Hematopoietic multipotent progenitor cell treated with erythropoietin and hydrocortisone succinate and interleukin-3 and kit ligand, for 17 days (in vitro differentiated cells): ENCODE results near the gene TNIP1.

Source experiments
- DNase-seq: peaks from one replicate; pipeline ENCODE4 v3.0.0-alpha.2; 2015; ENCODE audit warnings: low spot score

Gene TNIP1

DNA sequence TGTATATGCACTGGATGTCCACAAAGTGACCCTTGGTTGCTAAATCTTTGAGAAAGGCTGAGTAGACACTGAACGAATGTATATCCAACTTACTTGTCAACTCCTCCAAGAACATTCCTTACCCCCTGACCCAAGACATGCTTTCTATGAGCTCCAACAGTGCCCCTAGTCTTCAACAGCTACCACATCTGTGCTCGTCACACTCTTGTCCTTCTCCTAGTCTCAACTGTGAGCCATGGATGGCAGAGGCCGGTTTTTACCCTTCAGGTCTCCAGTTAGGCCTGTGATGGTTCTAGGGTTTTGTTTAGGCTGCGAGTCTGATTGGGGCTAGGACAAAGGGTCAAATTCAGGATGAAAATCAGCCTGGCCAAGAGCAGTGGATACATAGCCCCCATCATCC lies 79.4 kb downstream of the TNIP1 start:
- DNase-seq, result no peak

DNA sequence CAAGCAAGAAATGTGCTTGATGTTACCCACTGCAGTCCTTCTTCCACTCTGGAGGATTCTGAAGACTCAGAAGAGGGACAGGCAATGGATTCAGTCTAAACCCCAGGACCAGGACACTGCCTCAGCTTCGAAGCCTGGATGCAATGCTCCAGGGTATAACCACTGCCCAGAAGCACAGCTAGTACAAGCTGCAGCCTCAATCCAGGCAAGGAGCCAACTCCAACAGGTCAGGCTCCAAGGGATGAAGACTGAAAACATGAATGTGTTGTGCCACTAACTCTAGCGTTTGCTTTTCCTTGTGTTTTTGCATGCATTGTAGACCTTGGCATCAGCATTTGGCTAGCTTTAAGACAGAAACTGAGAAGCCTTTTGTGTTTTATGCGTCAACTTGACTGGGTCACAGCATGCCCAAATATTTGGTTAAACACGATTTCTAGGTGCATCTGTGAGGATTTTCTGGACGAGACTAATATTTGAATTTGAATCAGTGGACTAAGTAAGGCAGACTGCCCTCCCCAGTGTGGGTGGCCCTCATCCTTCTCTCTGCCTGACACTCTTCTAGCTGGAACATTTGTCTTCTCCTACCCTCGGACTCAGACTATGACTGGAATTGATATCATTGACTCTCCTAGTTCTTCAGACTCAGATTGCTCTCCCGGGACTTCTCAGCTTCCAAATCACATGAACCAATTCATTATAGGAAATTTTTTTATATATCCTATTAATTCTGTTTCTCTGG lies 81.0 kb downstream of the TNIP1 start:
- no peak for DNase-seq

DNA sequence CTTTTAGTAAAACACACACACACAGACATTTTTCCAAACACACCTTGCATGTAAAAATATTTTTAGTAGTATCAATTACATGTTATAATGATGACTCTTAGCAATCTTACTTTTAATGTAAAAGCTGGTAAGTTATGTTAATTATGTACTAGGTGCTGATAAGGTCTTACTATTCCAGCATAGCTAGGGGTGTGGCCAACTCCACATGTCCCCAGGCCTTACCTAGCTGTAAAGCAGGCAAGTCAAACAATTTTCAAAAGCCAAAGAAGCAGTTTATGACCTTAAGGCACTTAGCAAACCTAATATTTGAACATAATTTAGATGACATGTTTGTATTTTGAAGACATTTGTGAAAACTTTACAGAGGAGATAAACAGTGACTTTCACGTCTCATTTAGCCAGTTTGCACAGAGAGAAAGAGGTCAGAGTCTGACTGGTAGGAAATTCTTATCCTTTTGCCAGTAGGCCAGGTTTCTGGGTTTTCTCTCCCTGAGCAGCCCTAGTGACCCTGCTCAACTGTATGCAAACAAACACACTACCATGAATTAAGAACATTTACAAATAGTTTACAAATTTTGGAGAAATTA lies 86.9 kb downstream of the TNIP1 start:
- no peak for DNase-seq

DNA sequence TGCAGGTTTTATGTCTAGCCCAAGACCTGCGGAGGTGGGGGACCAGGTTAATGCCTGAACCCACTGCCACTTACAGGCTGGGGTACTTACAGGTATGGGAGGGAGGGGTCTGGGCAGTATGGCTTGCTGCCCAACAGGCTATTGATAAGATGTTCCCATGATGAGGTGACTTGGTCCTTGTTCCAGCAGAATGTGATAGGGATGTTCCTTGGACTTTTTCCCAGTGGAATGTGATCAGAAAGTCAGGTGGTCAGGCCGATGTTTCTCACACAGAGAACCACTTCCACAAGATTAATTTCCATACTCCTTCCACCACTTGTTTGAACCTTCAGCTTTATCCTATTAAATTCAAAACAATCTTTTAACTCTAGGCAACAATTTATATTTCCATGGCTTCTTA lies 87.4 kb downstream of the TNIP1 start:
- DNase-seq, result no peak

DNA sequence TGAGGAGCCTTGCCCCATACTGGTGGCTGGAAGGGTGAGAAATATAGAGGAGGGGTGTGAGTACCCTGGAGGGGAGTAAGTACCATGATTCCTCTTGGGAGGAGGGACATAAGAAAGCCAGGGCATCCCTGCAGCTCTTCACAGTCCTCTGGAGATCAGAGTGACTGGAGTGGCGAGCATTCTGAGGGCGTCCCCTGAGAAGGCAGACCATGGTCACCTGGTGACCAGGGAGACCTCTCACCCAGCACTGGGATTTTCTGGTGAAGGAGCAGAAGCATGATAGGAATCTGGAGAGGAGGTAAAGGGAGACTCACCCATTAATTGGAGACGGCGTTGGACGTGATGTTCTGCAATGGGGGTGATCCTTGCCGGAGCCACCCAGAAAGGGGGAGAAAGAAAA lies 88.1 kb downstream of the TNIP1 start:
- no peak for DNase-seq

DNA sequence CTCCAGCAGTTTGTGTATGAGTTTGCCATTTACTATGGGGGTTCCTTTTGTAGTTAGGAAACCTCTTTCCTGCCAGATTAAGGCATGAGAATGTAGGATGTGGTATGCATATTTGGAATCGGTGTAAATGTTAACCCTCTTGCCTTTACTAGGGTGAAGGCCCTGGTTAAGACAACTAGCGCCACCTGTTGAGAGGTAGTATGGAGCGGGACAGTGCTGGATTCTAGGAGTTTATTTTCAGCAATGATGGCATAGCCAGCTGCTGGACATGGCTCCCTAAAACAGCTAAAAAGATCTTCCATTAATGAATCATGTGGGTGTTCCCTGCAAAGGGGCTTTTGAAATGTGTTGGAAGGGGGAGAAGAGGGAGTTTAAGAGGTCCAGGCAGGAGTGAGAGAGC lies 91.1 kb downstream of the TNIP1 start:
- DNase-seq, result no peak

DNA sequence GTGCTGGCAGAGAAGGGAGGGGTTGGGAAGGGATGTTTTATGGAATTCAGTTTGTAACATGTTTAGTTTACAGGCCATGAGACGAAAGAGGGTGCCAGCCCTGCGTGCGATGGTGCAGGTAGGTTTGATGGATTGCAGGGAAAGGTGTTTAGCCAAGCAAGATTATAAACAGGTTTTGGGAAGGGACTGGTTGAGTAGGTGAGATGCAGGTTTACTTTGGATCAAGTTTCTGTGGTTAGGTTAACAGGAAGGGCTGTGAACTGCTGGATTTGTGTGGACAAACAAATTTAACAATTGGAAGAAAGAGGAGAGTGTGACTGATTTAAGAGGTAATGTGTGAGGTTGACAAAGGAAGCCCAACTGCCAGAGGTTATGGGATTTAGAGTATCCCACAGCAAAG lies 93.1 kb downstream of the TNIP1 start:
- no peak for DNase-seq
